C4-2B (cell line): ENCODE measurements around the gene DOC2B.

Experiments used
- CTCF ChIP-seq: fragments of 450-650 bp; conservative IDR thresholded peaks from 2 replicates; pipeline ENCODE4 v1.5.1; 2017; ENCODE audit warnings: mild to moderate bottlenecking
- ZFX ChIP-seq: fragments of 450-650 bp; IDR thresholded peaks from 2 replicates; pipeline ENCODE4 v1.6.1; 2017

- TF ChIP-seq CTCF (no peak), ZFX (no peak)
These were observed 32.2 kb downstream of the DOC2B start for GRCh38 chr17:149231-149630.
